CD4-positive, alpha-beta T cell treated with Interferon alpha-2 for 1 hour (primary cell): ENCODE measurements around the gene S100A5.
"Not testable (repeated sequence)": the region's sequence is repeated elsewhere in the genome, so short reads cannot be mapped to it uniquely, and the experiment has no call there.

ENCODE experiments used
- DNase-seq, 2 donors: peaks; one replicate each; pipeline ENCODE4 v3.0.0-alpha.2; 2020 to 2022

The S100A5 gene

DNA sequence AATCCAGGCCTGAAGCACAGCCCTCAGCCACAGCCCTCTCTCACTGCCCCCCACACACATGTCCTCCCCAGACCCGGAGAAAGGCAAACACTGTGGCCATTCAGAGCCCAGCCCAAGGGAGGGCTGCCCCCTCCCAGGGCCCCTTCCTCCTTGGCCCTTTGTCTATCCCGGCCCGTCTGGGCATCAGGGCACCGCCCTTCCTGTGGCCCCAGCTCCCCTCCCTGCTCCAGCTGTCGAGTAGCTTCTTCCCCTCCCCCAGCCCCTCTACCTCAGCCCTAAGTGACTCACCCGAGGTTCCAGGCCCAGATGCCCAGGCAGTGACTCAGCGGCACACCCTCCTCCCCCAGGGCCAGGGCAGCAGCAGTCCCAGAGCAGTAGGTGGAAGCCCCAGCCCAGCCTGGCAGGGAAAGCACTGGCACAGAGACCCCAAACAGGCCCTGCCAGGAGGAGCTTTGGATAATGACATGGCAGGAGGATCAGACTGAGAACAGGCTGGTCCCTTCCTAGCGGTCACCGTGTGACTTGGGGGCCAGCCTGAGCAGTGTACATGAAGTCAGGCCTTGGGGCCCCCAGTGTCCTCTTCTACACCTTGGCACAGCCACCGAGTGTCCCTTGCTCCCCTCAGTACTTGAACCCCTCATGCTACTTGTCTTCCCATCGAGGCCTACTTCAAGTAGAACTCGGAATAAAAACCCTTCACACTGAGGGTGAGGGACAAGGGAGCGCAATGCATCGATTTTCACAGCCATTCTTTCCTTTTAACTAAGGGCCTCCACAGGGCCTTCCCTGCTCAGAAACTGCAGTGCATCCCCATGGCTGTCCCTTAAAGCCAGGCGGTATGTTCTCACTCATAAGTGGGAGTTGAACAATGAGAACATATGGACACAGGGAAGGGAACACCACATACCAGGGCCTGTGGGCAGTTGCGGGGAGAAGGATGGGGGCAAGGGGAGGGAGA lies 26.0 kb upstream of the S100A5 start:
- DNase-seq, result peak; percentile 78 to 86

DNA sequence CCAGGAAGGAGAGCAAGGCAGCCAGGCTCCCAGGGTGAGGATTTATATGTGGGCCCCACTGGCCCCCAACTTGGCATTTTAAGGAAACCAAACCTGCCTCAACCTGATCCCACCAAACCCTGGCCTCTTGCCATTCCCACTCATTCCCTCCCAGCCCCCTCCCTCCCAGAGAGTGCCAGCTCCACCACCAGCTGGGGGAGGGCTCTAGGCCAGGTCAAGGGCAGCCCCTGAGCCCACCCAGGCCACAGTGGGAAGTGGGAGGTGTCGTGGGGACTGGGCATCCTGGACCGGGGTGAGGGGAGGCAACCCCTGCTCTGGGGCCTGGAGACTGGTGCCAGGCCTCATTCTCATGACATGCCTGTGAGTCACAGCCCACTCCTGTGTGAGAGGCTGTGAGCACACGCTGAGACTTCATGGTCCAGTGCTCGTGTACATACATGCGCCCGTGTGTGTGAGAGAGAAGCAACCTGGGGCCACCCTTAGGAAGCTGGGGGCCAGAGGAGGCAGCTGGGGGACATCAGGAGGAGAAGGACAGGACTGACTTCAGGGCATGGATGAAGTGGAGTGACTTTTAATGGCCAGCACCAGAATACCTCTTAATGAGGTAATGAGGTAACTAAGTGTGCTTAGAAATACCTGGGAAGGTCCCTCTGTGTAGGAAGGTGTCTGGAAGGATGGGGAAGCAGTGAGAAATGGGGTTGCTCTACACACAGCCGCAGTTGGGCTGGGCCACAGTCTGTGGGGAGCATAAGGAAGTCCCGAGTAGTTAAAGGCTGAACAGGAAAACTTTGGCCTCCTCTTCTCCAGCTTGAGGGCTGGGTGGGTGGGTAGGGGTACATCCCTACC lies 25.0 kb upstream of the S100A5 start, which contains the start of gene S100A2:
S100A2 (minus strand) TSS at position 316 of the 846 bp plus-strand sequence. CDS start 1,967 bp downstream, outside the sequence.
- DNase-seq, result peak; percentile 23 to 54

- no peak for DNase-seq
Measured at GRCh38 chr1:153563991-153564390, 23.3 kb upstream of the S100A5 start.

- DNase-seq, result no peak
Measured at GRCh38 chr1:153563483-153563901, 22.8 kb upstream of the S100A5 start.

- not testable (repeated sequence) for DNase-seq
Measured at GRCh38 chr1:153562021-153562420, 21.3 kb upstream of the S100A5 start.

- no peak for DNase-seq
Measured at GRCh38 chr1:153561466-153561985, 20.8 kb upstream of the S100A5 start.

DNA sequence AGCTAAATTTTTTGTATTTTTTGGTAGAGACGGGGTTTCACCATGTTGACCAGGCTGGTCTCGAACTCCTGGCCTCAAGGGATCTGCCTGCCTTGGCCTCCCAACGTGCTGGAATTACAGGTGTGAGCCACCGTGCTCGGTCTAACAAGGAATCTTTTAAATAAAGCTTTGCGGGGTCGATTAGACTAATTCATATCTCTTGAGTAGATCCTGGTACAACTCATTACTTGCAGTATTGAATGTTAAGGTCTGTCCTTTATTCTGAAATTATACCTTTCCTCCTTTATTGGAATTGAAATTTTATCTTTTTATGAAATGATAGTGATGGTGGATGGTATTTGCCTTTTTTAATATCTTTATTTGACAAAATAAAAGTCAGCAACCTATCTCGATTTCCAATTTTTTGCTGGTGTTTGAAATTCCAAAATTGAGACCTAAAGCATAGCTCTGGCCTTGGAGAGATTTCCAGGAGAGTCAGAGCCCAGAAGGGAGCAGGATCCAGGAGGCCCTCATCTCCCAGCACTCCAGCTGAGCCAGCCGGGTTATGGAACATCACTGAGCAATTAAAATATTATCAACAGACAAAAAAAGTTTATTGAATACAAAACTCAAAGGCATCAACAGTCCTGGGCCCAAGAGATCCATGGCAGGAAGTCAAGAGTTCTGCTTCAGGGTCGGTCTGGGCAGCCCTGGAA lies 20.2 kb upstream of the S100A5 start:
- DNase-seq, result no peak

- DNase-seq, result no peak
Measured at GRCh38 chr1:153560241-153560640, 19.5 kb upstream of the S100A5 start.

GRCh38 chr1:153557877-153558276 lies 17.1 kb upstream of the S100A5 start:
- DNase-seq, result no peak

GRCh38 chr1:153556348-153556747 lies 15.6 kb upstream of the S100A5 start:
- no peak for DNase-seq

- no peak for DNase-seq
Measured at GRCh38 chr1:153553830-153554541, 13.3 kb upstream of the S100A5 start.

DNA sequence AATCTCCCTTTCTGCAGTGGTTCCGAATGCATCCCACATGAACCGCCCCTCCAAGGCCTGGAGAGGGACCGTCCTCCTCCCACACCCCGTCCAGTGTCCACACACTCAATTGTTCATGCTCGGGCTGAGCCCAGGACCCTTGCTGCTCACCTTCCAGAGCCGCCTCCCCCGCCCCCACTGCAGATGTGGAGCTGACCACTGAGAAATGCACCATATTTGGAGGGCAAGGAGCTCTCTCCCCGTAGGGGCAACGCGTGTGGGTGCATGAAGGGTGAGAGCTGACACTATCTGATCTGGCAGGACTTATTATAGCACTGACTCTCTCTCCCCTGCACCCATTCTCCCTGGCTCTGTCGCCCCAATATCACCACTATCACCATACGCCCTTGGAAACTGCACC lies 12.4 kb upstream of the S100A5 start:
- DNase-seq, result no peak

- no peak for DNase-seq
Measured at GRCh38 chr1:153552335-153552734, 11.6 kb upstream of the S100A5 start.

DNA sequence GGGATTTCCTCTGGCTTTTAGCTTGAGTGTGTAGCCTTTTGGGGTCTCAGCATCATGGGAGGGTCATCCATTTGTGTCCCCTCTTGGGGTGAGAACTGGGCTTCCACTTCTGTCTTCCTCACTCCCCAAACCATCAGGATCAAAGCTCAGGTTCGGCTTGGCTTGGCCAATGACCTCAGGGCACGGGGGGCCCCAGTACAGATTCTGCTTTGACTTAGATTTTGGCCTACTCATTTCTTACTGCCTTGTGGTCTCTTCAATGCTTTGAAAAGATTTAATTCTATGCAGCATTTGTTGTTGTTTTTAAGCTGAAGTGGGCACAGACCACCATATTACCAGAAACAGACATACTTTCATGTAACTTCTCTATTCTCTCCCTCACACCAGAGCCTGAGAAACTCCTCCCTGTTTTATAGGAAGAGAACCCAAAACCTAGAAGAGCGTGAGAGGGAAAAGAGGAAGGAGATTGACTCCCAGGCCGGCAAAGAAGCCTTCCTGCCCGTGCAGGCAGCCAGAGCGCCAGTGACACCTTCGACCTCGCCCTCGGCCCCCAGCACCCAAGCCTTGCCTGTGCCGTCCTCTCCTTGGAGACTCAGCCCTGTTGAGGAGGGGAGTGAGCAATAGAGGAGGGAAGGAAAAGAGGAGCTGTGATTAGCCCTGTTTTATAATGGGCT lies 10.2 kb upstream of the S100A5 start:
- no peak for DNase-seq

DNA sequence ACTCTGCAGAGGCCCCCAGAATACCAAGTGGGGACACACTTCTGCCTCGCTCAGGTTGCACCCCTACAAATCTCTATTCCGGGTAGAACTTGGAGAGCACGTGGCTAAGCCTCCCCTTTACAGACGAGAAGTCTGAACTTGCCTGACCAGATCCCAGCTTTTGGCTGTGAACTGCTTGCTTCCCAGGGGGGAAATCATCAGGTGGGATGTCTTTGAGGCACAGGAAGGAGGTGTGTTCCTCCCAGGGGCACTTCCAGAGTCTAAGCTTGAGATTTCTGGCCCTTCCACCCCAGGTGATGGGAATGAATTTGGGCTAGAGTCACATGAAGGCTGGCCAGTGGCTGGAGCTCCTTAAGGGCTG lies 9.6 kb upstream of the S100A5 start:
- DNase-seq, result no peak

GRCh38 chr1:153549741-153550397 lies 9.1 kb upstream of the S100A5 start:
- DNase-seq, result no peak

GRCh38 chr1:153548722-153549688 lies 8.3 kb upstream of the S100A5 start, which contains the start of gene S100A3:
S100A3 (minus strand) TSS chr1:153549258; CDS start chr1:153548485, 773 bp downstream.
- DNase-seq, result no peak

DNA sequence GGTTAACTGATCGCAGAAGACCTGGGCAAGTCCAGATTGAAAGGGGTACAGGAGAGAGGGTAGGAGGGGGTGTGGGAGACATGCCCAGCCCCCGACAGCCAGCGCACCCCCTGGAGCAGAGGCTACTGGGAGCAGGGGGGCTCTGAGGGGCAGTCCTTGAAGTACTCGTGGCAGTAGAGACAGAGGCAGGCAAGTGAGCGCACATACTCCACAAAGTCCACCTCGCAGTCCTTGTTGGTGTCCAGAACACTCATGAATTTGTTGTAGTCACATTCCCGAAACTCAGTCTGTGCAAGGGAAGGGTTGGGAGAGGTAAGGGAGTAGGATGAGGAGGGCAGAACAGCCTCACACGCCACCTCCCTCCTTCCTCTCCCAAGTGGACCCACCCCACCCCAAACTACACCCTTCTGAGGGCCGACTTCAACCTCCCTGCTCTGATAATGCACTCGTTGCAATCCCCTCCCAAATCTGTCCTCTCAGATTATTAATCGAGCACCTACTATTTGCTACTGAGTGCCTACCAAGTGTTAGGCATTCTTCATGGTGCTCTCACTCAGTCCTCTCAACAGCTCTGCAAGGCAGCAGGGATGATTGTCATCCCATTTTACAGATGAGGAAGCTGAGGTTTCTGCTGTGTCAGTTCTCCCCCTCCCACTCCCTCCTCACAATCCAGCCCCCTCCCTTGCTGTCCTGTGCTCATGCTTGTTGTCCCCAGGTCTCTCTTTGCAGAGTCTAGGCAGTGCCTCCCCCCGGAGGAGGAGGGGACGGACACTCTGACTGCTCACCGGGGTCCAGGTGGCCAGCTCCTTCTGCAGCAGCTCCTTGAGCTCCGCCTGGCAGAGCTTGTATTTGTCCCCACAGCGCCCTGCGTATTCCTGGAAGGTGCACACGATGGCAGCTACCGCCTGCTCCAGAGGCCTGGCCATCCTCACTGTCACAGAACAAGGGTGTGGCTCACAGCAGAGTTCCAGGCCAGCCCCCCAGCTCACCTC lies 7.1 kb upstream of the S100A5 start:
- no peak for DNase-seq
